GM18907 (cell line): ENCODE data around the gene RPS4Y1.
"Not testable (repeated sequence)": the region's sequence is repeated elsewhere in the genome, so short reads cannot be mapped to it uniquely, and the experiment has no call there.

Experiments used
- ATAC-seq: cut with Tn5 transposase; IDR thresholded peaks from one replicate; pipeline ENCODE4 v1.9.1; 2021; ENCODE audit warnings: mild to moderate bottlenecking, moderate library complexity; ENCODE audit not compliant: unreplicated experiment

Gene RPS4Y1

DNA sequence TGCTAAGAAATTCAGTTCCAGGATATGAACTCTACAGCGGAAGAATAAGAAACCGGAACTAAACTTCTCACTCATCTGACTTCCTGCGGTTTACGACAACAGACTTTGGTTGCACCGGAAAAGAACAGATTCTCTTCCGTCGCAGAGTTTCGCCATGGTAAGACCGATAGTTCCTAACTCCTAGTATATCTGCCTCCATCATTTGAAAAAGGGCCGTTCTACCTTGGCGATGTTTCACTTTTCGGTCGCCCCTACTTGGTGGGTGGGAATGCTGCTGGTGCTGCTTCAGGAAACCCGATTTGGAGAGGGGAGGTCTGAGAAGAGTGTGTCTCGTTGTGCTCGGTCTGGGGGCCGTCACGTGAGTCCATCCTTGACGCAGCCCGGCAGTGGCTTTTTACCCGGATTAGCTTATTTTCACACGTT is at the start of gene RPS4Y1:
RPS4Y1 (plus strand) TSS at position 132 of the 423 bp plus-strand sequence; CDS start at position 155, 23 bp downstream.
- no peak for ATAC-seq

- no peak for ATAC-seq
Observed at GRCh38 chrY:2796977-2797523, 44.4 kb upstream of the RPS4Y1 start.

DNA sequence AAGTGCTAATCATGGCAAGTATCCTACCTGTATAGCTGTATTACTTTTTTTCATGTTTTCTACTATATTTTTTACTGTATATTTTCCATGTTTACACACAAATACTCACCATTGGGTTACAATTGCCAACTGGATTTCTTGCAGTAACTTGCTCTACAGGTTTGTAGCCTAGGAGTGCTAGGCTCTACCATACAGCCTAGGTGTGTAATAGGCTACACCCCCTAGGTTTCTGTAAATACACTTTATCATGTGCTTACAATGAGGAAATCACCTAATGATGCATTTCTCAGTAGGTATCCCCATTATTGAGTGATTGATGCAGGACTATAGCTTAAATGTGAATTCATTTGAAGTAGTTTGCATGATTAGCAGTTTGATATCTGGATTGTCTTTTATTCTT is 43.4 kb upstream of the RPS4Y1 start:
- no peak for ATAC-seq

- ATAC-seq: no peak
Observed at GRCh38 chrY:2800246-2800645, 41.2 kb upstream of the RPS4Y1 start.

GRCh38 chrY:2817146-2817896 is 24.1 kb upstream of the RPS4Y1 start:
- not testable (repeated sequence) for ATAC-seq

DNA sequence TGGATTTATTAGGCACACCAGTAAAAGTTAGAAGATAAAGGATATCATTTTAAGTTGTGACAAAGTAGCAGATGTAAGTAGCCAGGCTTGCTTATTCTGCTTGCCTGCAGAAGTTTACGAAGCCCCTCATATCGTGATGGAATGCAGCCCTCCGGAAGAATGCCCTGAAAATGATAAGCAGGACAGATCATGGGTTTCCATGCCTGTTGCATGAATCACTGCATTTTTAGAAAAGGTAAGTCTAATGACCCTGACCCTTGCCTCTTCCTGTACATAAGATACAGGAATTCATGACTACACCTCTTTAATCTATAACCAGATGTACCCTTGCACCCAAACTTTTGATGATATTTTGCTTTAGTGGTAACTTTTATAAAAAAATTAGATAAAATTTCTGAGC is 16.9 kb upstream of the RPS4Y1 start:
- no peak for ATAC-seq

DNA sequence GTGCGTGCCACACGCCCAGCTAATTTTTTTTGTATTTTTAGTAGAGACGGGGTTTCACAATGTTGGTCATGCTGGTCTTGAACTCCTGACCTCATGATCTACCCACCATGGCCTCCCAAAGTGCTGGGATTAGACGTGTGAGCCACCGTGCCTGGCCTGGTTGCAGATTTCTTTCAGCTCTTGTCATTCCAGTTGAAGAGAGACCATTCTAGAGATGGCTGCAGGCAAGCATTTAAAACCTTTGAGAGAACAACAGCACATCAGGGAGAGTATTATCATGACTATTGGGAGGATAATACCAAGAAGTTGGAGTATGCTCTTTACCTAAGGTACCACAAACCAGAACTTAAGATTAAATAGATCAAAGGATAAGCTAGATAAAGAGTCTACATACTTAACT is 12.9 kb upstream of the RPS4Y1 start:
- ATAC-seq: no peak

- ATAC-seq: no peak
Observed at GRCh38 chrY:2835230-2835629, 6.2 kb upstream of the RPS4Y1 start.

DNA sequence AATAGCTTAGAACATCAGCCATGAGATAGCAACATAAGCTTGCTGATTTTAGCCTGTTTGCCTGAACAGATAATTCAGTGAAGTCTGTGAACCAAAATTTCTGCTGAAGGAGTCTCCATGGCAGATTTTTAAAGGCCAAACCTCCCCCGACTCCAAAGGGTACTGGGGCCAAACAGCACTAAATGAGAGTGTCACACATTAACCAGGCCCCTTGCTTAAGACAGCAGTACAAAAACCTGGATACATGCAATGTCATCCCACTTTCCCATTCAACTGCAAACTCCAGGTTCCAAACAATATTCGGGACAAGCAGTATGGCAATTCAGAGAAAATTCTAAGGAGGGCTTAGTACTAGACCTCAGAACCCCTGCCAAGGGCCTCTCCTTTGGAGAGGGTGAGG is 4.3 kb upstream of the RPS4Y1 start:
- ATAC-seq: no peak

DNA sequence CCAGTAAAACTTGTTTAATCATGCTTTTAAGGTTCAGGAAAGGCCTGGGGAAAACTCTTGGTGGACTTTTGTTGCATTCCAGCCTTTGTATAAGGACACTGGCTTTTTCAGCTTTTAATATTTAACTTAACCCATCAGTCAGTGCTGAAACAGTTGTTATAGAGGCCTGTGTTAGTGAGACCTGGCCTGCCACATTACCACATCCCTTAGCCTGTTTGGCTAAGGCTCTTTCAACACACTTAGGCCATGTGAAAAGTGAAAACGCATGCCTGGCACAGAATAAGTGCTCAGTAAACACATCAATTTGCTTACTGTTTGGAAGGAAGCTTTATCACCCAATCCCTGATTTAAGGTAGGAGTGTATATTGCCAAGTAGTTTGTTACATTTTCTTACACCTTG is 3.5 kb upstream of the RPS4Y1 start:
- no peak for ATAC-seq

DNA sequence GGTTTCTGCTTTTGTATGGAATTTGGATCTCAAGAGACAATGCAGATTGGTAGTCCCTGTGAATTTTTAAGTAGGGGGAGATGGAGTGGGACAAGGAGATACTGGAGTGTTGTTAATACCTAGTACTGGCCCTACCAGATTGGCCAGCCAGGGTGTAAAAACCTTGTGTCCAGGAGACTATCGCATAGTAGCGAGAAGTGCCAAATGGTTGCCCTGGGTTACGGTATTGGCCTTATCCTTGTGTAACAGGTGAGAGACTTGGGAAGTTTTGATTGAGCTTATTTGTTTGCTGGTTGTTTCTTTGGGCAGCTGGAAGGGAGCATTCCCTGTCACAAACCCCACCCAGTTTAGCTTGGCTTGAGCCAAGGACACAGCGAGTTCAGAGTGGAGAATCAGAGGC is 5.4 kb downstream of the RPS4Y1 start:
- ATAC-seq: no peak

DNA sequence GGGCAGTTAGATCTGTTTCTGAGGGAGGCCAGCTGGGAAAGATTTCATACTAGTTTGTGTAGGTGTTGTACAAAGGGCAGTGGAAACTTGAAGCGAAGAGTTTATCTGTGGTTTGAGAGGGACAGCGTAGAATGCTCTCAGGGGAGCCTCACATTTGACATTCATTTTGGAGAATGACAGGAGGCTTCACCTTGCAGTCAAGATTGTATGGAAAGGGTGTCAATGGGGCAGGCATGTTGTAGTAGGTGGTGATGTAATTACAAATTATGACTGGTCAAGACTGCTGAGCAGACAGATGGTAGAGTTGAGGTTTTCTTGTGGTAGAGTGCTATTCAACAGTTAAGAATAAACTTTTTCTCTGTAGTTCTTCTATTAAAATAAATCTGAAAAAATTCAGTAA is 7.0 kb downstream of the RPS4Y1 start:
- ATAC-seq: no peak

- no peak for ATAC-seq
Observed at GRCh38 chrY:2849368-2849767, 8.0 kb downstream of the RPS4Y1 start.

DNA sequence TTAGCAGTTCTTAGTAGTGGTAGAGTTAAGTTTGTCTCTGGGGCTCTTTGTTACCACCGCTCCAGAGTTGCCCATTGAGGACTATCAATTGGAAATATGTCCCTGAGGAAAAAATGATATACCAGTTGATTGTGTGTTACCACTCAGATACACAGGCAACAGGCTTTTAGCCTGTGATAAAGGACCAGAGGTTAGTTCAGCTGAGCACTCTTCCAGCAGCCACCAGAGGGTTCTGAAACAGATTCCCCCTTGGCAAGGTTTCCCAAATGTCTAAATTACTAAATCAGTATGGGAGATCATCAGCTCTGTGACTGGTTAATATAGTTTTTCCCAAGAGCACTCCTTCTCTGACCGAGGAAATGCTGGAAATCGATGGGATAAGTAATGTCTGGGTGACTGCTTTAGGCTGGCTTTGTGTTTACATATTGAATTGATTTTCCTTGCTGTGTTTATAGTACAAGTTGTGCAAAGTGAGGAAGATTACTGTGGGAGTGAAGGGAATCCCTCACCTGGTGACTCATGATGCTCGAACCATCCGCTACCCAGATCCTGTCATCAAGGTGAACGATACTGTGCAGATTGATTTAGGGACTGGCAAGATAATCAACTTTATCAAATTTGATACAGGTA is 12.9 kb downstream of the RPS4Y1 start:
- ATAC-seq: no peak

DNA sequence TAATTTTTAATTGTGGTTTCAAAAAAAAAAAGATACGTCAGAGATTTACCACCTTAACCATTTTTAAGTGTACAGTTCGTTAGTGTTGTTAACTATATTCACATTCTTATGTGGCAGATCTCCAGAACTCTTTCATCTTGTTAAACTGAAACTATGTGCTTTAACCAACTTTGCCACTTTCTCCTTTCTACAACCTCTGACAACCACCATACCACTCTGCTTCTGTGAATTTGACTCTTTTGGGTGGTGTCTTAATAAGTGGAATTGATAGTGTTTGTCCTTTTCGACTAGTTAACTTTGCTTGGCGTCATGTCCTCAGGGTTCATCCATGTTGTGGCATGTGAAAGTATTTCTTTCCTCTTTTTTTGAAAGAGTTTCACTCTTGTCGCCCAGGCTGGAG is 15.7 kb downstream of the RPS4Y1 start:
- no peak for ATAC-seq

GRCh38 chrY:2857686-2858085 is 16.3 kb downstream of the RPS4Y1 start:
- ATAC-seq: no peak

DNA sequence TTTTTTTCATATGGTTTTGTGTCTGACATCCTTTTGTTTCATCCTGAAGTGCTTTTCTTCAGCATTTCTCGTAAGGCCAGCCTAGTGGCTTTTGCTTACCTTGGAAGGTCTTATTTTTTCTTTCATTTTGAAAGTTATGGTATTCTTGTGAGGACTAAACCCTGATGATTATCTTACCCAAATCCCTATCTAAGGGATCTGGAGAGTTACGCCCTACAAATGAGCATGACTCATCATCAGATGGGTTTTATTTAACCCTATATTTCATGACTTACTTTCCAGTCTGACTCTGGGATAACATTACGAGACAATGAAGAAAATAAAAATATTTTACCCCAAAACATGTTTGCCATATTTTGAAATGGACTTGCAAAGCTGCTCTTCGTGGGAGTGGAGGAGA is 18.4 kb downstream of the RPS4Y1 start:
- no peak for ATAC-seq

DNA sequence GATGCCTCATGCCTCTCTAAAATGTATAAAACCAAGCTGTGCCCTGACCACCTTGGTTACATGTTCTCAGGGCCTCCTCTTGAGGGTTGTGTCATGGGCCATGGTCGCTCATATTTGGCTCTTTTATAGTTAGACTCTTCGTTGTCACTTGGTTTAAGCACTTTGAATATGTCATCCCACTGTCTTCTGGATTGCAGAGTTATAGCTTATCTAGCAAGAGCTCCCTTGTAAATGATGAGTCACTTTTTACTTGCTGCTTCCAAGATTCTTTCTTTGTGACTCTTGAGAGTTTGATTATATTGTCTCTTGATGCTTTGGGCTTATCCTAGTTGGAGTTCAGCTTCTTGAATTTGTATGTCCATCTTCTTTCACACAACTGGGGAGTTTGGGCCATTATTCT is 19.1 kb downstream of the RPS4Y1 start:
- no peak for ATAC-seq

GRCh38 chrY:2866581-2866980 is 25.2 kb downstream of the RPS4Y1 start:
- ATAC-seq: no peak

- no peak for ATAC-seq
Observed at GRCh38 chrY:2867469-2867868, 26.1 kb downstream of the RPS4Y1 start.

GRCh38 chrY:2868035-2868607 is 26.7 kb downstream of the RPS4Y1 start:
- no peak for ATAC-seq

DNA sequence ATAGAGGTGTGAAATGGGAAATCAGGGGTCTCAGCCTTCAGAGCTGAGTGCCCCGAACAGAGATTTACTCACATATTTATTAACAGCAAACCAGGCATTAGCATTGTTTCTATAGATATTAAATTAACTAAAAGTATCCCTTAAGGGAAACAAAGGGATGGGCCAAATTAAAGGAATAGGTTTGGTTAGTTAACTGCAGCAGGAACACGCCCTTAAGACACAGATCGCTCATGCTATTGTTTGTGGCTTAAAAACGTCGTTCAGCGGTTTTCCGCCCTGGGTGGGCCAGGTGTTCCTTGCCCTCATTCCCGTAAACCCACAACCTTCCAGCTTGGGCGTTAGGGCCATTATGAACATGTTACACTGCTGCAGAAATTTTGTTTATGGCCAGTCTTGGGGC is 30.8 kb downstream of the RPS4Y1 start:
- ATAC-seq: not testable (repeated sequence)
